ENCODE measurements around the gene TEX26. TPM values are rescaled to one million over a fixed set of nuclear protein-coding genes. Genes with fewer than 3 reads are reported as not detected.

The TEX26 gene
- total and polyA plus RNA-seq, 2 of the 4 experiments (the other 2 are of a cell fraction) = not detected

DNA sequence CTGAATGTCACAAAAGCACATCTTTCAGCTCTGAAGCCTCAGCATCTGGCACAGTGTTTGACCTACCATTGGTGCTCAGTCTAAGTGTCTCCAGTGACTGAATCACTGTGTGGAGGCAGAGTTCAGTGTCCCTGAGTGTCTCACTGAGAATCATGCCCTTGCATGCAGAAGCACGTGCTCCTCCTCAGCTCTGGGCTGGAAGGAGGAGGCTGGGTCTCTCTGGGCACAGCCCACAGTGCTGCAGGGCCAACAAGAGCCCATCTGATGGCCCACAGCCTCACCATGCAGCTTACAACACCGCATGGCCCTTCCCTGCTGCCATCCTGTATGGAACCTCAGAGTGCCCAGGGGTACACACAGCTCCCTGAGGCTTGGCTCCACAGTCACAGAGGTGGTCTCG is 86.1 kb downstream of the TEX26 start:
- no peak overlapping the region for H3K27ac ChIP-seq (ENCODE audit: insufficient read depth, low read length)
- H3K36me3 ChIP-seq (ENCODE audit: control insufficient read depth, insufficient read depth, low read length) = no peaks in the 10 kb centered on the region
- in situ Hi-C loops (cut with MboI; ENCODE audit: low sequenced_read_pairs) = loop anchor here (10.0 kb wide), 1 partner anchor 214 kb away; no protein-coding TSS in a partner anchor
- no peak overlapping the region for H3K14ac ChIP-seq (replicated peaks; ENCODE audit: low read depth, low read length)
- H3K4ac ChIP-seq (ENCODE audit: low read depth, low read length) = no peak overlapping the region
- intact Hi-C loops (cut with micrococcal nuclease) = loop anchor here (10.0 kb wide), 2 partner anchors 214 to 344 kb away; no protein-coding TSS in a partner anchor
- ChIA-PET CTCF (interaction anchor here (1.6 kb wide), 1 partner anchor 26 kb away, joined by 4 read pairs; no protein-coding TSS in a partner anchor), POLR2A (ENCODE audit: unreplicated experiment) (no interaction called here)
- H4K8ac ChIP-seq (ENCODE audit: low read depth in 2 of 2, low read length in 2 of 2) = no peak overlapping the region
- peaks cover 8% of the 10 kb centered on the region for H3K27me3 ChIP-seq (ENCODE audit: control insufficient read depth, insufficient read depth, low read length)
- no peaks in the 10 kb centered on the region for H3K79me1 ChIP-seq (ENCODE audit: low read depth in 1 of 2, low read length in 2 of 2)
- no TSS peak for BruUV-seq (replicated peaks)
- H3K4me2 ChIP-seq (ENCODE audit: low read depth, low read length) = no peak overlapping the region
- no peak overlapping the region for H4K5ac ChIP-seq (ENCODE audit: low read depth, low read length)
- dilution Hi-C loops (cut with HindIII; ENCODE audit: low sequenced_read_pairs, unreplicated experiment) = no loop called here
- TF ChIP-seq RFX5 (IDR thresholded peaks at IDR 0.05; ENCODE audit: low read depth, low read length) = no peak
- TF ChIP-seq RAD21 (IDR thresholded peaks at IDR 0.05; ENCODE audit: low read length) = no peak
- no peak for ATAC-seq (ENCODE audit: low read depth)
- H4K91ac ChIP-seq (ENCODE audit: insufficient read depth, low read depth, low read length) = no peak overlapping the region
- no peak overlapping the region for H3K4me3 ChIP-seq (ENCODE audit: insufficient read depth, low read depth, low read length)
- H2AK5ac ChIP-seq (ENCODE audit: low read depth, low read length) = no peak overlapping the region
- no peak overlapping the region for H3K56ac ChIP-seq (ENCODE audit: extremely low read depth, insufficient read depth, low read length)
- H3K4me1 ChIP-seq (ENCODE audit: control insufficient read depth, insufficient read depth, low read length) = no peaks in the 10 kb centered on the region; the same call in 1 of the 2 replicates
- H2BK20ac ChIP-seq (ENCODE audit: low read depth, low read length) = no peak overlapping the region
- H2BK15ac ChIP-seq (ENCODE audit: low read depth, low read length) = no peak overlapping the region
- H2BK5ac ChIP-seq (ENCODE audit: low read depth, low read length, poor library complexity, severe bottlenecking) = no peak overlapping the region
- 100% methylated on average over 1 of the region's 3 CpGs; no CpG with 5 or more reads in 1 of the 2 experiments for WGBS, 2 experiments (ENCODE audit: extremely low coverage in 2 of 2, insufficient read length in 1 of 2)
- no peak overlapping the region for H3K23ac ChIP-seq (ENCODE audit: low read depth, low read length)
- no peaks in the 10 kb centered on the region for H4K20me1 ChIP-seq (ENCODE audit: insufficient read depth, low read length)
- no peak overlapping the region for H3K9ac ChIP-seq (ENCODE audit: low read depth, low read length)
- DNase-seq = no peak
- peaks cover 2% of the 10 kb centered on the region; the same call in 1 of the 2 replicates for H3K9me3 ChIP-seq (ENCODE audit: control insufficient read depth, insufficient read depth, low read length)
- no peaks in the 10 kb centered on the region for H3K9me1 ChIP-seq (ENCODE audit: insufficient read depth, low read length)
- H2BK120ac ChIP-seq (ENCODE audit: low read depth, low read length) = no peak overlapping the region
- no peak overlapping the region for H2AFZ ChIP-seq (replicated peaks; ENCODE audit: low read length, poor library complexity)
- H3K18ac ChIP-seq (ENCODE audit: low read depth, low read length) = no peak overlapping the region
- no peak overlapping the region for H2AK9ac ChIP-seq (replicated peaks; ENCODE audit: low read depth, low read length, poor library complexity)

Data from IMR-90 (cell line).